MCF 10A (cell line): ENCODE measurements around the gene TNFSF10. TPM values are rescaled to one million over a fixed set of nuclear protein-coding genes. Genes with fewer than 3 reads are reported as not detected.

Experiments
- BruUV-seq: library from RNA; stranded (reverse); fragments of 400-500 nt; replicated peaks from 2 replicates; lab custom pipeline; 2021; lab: Mats Ljungman, UMichigan
- CTCF ChIA-PET: fragments of 300-600 bp; sonication (Branson Sonifier 250); formaldehyde crosslinking; extraction: SDS; loops from one replicate; lab custom pipeline; 2021; ENCODE audit warnings: antibody characterized with exemption, inconsistent platforms; lab: Yijun Ruan, JAX
- POLR2A ChIA-PET: fragments of 300-600, 350-650 bp; sonication (Branson Sonifier 250); formaldehyde crosslinking; extraction: SDS; loops from one replicate; lab custom pipeline; 2020; ENCODE audit warnings: antibody characterized with exemption, inconsistent platforms; lab: Yijun Ruan, JAX
- DNase-seq: peaks from one replicate; pipeline ENCODE4 v3.0.0-alpha.2; 2018; ENCODE audit not compliant: unreplicated experiment
- H3K27ac Mint-ChIP-seq: one replicate; pipeline ENCODE4 v1.8.0; 2022; ENCODE audit warnings: mild to moderate bottlenecking, low read depth, mixed read lengths; ENCODE audit not compliant: unreplicated experiment
- H3K27me3 Mint-ChIP-seq: one replicate; pipeline ENCODE4 v1.8.0; 2022; ENCODE audit warnings: mixed read lengths; ENCODE audit not compliant: insufficient read depth, unreplicated experiment
- H3K36me3 Mint-ChIP-seq: one replicate; pipeline ENCODE4 v1.8.0; 2022; ENCODE audit warnings: mild to moderate bottlenecking, moderate library complexity, mixed read lengths; ENCODE audit not compliant: insufficient read depth, unreplicated experiment
- H3K4me1 Mint-ChIP-seq: one replicate; pipeline ENCODE4 v1.8.0; 2022; ENCODE audit warnings: mixed read lengths; ENCODE audit not compliant: insufficient read depth, unreplicated experiment
- H3K4me3 Mint-ChIP-seq: one replicate; pipeline ENCODE4 v1.8.0; 2022; ENCODE audit warnings: mild to moderate bottlenecking, moderate library complexity, mixed read lengths; ENCODE audit not compliant: unreplicated experiment
- H3K9me3 Mint-ChIP-seq: one replicate; pipeline ENCODE4 v1.8.0; 2022; ENCODE audit warnings: mixed read lengths; ENCODE audit not compliant: unreplicated experiment
- CTCF ChIP-seq: fragments of 200-600 bp; IDR thresholded peaks from one replicate; pipeline ENCODE4 v1.8.0; 2022; ENCODE audit warnings: antibody characterized with exemption, mild to moderate bottlenecking; ENCODE audit not compliant: unreplicated experiment
- intact Hi-C: fragments of 100-400 bp; cut with micrococcal nuclease; formaldehyde crosslinking; loops from 2 replicates; pipeline ENCODE4 v1.14.1; 2022
- total RNA-seq: library from RNA; stranded (reverse); gene quantifications from 2 replicates; pipeline ENCODE4 v1.2.3, GENCODE V29; 2022

TNFSF10 gene
- total RNA-seq, 1 experiment from 2014 or later, result 0.54 TPM

GRCh38 chr3:172553526-172554252 is 30.5 kb upstream of the TNFSF10 start:
- CTCF ChIA-PET, result interaction anchor here (0.5 kb wide), 1 partner anchor 12 kb away, joined by 3 read pairs; no protein-coding TSS in a partner anchor
- TF ChIP-seq CTCF, result no peak

GRCh38 chr3:172552607-172553006 is 29.4 kb upstream of the TNFSF10 start:
- no peaks in the 10 kb centered on the region for H3K27me3 Mint-ChIP-seq
- intact Hi-C loops, result no loop called here
- H3K27ac Mint-ChIP-seq, result no peak overlapping the region
- BruUV-seq, result no TSS peak
- ChIA-PET POLR2A (no interaction called here), CTCF (interaction anchor here (1.1 kb wide), 1 partner anchor 43 kb away, joined by 3 read pairs; no protein-coding TSS in a partner anchor)
- H3K36me3 Mint-ChIP-seq, result no peaks in the 10 kb centered on the region
- no peak overlapping the region for H3K4me3 Mint-ChIP-seq
- peaks cover 16% of the 10 kb centered on the region for H3K4me1 Mint-ChIP-seq
- no peak for DNase-seq
- TF ChIP-seq CTCF, result no peak
- no peaks in the 10 kb centered on the region for H3K9me3 Mint-ChIP-seq

More at GRCh38 chr3:172553526-172554252, 30.5 kb upstream of the TNFSF10 start:
- Mint-ChIP-seq H3K9me3 (no peaks in the 10 kb centered on the region), H3K27ac (no peak overlapping the region), H3K27me3 (no peaks in the 10 kb centered on the region), H3K4me3 (no peak overlapping the region), H3K36me3 (no peaks in the 10 kb centered on the region), H3K4me1 (peaks cover 23% of the 10 kb centered on the region)
- no peak for DNase-seq
- POLR2A ChIA-PET, result no interaction called here
- intact Hi-C loops, result no loop called here
- no TSS peak for BruUV-seq

GRCh38 chr3:172551874-172552273 is 28.6 kb upstream of the TNFSF10 start:
- no peak overlapping the region for H3K4me3 Mint-ChIP-seq
- H3K9me3 Mint-ChIP-seq, result no peaks in the 10 kb centered on the region
- BruUV-seq, result no TSS peak
- DNase-seq, result no peak
- ChIA-PET CTCF (interaction anchor here (1.1 kb wide), 1 partner anchor 43 kb away, joined by 3 read pairs; no protein-coding TSS in a partner anchor), POLR2A (no interaction called here)
- H3K4me1 Mint-ChIP-seq, result peaks cover 10% of the 10 kb centered on the region
- TF ChIP-seq CTCF, result no peak
- no peaks in the 10 kb centered on the region for H3K36me3 Mint-ChIP-seq
- no peaks in the 10 kb centered on the region for H3K27me3 Mint-ChIP-seq
- intact Hi-C loops, result no loop called here
- H3K27ac Mint-ChIP-seq, result no peak overlapping the region

GRCh38 chr3:172550347-172550943 is 27.2 kb upstream of the TNFSF10 start:
- Mint-ChIP-seq H3K27ac (peak overlapping the region; percentile 27), H3K9me3 (no peaks in the 10 kb centered on the region), H3K27me3 (no peaks in the 10 kb centered on the region), H3K4me1 (peaks cover 15% of the 10 kb centered on the region), H3K36me3 (no peaks in the 10 kb centered on the region), H3K4me3 (no peak overlapping the region)
- DNase-seq, result peak; percentile 95
- intact Hi-C loops, result loop anchor here (1.0 kb wide), 1 partner anchor 46 kb away; no protein-coding TSS in a partner anchor
- POLR2A ChIA-PET, result interaction anchor here (0.6 to 1.2 kb wide), 4 partner anchors 9 to 757 kb away, joined by 3 to 5 read pairs (median 3); no protein-coding TSS in a partner anchor
- no peak for TF ChIP-seq CTCF
- BruUV-seq, result no TSS peak
- CTCF ChIA-PET, result interaction anchor here (0.6 kb wide), 1 partner anchor 70 kb away, joined by 4 read pairs; no protein-coding TSS in a partner anchor
